ENCODE data around the gene DUS4L.
A peak's percentile ranks its signal among the peaks of the same experiment; 100 is the strongest.

Gene DUS4L

DNA sequence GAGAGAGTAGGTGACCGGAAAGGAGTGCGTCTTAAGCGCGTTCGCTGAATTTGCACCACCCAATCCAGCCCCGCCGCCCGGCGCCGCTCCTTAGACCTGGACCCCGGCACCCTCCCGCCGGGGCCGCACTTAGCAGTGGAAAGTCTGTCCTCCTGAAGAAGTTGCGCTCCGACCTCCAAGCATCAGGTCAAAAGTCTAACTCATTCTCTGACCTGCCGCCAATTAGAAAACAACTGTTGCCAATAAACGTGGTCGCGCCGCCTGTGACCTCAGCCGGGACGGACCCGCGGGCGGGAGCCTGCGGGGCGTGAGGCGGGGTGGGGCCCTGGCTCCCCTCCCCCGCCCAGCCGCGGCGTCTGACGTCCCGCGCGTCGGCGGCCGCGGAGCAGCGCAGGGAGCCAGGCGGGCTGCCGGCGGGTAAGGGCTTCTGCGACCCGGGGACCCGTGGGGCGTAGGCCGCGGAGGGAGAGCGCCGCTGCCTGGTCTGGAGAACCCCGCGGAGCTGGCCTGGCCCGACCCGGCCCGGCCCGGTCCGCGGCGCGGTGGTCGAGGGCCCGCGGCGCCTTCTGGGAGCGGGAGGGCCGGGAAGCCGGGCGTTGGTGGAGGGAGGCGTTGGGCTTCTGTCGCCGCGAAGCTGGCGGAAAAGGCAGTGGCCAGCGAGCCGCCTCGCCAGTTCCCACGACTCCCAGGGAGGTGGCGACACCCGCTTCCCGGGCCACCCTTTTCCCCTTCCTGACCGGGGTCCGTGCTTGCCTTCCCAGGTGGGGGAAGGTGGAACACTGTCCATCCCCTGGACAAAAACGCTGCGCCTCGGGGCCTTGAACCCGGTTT is 16.3 kb downstream of the DUS4L start, which contains the start of gene BCAP29 (continued):
- TF ChIP-seq ZNF24 (tag by site-specific recombination; IDR thresholded peaks at IDR 0.05), result no peak
- TF ChIP-seq ZBTB7A (tag by site-specific recombination; IDR thresholded peaks at IDR 0.05; ENCODE audit: low read depth), result no peak
- peak; percentile 88; the same call in 1 of the 2 replicates for TF ChIP-seq ZNF610 (tag by site-specific recombination; IDR thresholded peaks at IDR 0.05; ENCODE audit: borderline replicate concordance)
- no peak for TF ChIP-seq OSR2 (tag by site-specific recombination; IDR thresholded peaks at IDR 0.05)
- TF ChIP-seq ZNF701 (tag by site-specific recombination; IDR thresholded peaks at IDR 0.05), result no peak
- TF ChIP-seq, protein P1, sequence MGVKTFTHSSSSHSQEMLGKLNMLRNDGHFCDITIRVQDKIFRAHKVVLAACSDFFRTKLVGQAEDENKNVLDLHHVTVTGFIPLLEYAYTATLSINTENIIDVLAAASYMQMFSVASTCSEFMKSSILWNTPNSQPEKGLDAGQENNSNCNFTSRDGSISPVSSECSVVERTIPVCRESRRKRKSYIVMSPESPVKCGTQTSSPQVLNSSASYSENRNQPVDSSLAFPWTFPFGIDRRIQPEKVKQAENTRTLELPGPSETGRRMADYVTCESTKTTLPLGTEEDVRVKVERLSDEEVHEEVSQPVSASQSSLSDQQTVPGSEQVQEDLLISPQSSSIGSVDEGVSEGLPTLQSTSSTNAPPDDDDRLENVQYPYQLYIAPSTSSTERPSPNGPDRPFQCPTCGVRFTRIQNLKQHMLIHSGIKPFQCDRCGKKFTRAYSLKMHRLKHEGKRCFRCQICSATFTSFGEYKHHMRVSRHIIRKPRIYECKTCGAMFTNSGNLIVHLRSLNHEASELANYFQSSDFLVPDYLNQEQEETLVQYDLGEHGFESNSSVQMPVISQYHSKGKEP (tag by site-specific recombination; IDR thresholded peaks at IDR 0.05), result 0 out of 2 replicates have a peak, but pooled peaks have one; percentile 41
- TF ChIP-seq, protein P2, sequence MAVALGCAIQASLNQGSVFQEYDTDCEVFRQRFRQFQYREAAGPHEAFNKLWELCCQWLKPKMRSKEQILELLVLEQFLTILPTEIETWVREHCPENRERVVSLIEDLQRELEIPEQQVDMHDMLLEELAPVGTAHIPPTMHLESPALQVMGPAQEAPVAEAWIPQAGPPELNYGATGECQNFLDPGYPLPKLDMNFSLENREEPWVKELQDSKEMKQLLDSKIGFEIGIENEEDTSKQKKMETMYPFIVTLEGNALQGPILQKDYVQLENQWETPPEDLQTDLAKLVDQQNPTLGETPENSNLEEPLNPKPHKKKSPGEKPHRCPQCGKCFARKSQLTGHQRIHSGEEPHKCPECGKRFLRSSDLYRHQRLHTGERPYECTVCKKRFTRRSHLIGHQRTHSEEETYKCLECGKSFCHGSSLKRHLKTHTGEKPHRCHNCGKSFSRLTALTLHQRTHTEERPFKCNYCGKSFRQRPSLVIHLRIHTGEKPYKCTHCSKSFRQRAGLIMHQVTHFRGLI (tag by site-specific recombination; IDR thresholded peaks at IDR 0.05), result peak; percentile 83
- no peak for TF ChIP-seq ZNF184 (tag by site-specific recombination; IDR thresholded peaks at IDR 0.05)
- peak; percentile 75; the same call in 1 of the 2 replicates for TF ChIP-seq PBX3 (CRISPR knock-in tag; IDR thresholded peaks at IDR 0.05)
- TF ChIP-seq KLF8 (tag by site-specific recombination; IDR thresholded peaks at IDR 0.05), result peak; percentile 90
- TF ChIP-seq ZFP69B (tag by site-specific recombination; IDR thresholded peaks at IDR 0.05), result peak; percentile 46; the same call in 1 of the 2 replicates
- no peak for TF ChIP-seq ZNF266 (tag by site-specific recombination; IDR thresholded peaks at IDR 0.05; ENCODE audit: low read depth)
- 0 out of 2 replicates have a peak, but pooled peaks have one; percentile 7 for TF ChIP-seq ZNF677 (tag by site-specific recombination; IDR thresholded peaks at IDR 0.05)
- no peak for TF ChIP-seq KLF17 (tag by site-specific recombination; IDR thresholded peaks at IDR 0.05)
- TF ChIP-seq ZNF76 (tag by site-specific recombination; IDR thresholded peaks at IDR 0.05; ENCODE audit: borderline replicate concordance, low read depth), result peak; percentile 81; the same call in 1 of the 2 replicates
- TF ChIP-seq SP3 (tag by site-specific recombination; IDR thresholded peaks at IDR 0.05), result peak; percentile 66
- TF ChIP-seq ZNF521 (tag by site-specific recombination; IDR thresholded peaks at IDR 0.05), result no peak
- TF ChIP-seq PRDM1 (tag by site-specific recombination; IDR thresholded peaks at IDR 0.05), result peak; percentile 34; the same call in 1 of the 2 replicates
- TF ChIP-seq, protein P3, sequence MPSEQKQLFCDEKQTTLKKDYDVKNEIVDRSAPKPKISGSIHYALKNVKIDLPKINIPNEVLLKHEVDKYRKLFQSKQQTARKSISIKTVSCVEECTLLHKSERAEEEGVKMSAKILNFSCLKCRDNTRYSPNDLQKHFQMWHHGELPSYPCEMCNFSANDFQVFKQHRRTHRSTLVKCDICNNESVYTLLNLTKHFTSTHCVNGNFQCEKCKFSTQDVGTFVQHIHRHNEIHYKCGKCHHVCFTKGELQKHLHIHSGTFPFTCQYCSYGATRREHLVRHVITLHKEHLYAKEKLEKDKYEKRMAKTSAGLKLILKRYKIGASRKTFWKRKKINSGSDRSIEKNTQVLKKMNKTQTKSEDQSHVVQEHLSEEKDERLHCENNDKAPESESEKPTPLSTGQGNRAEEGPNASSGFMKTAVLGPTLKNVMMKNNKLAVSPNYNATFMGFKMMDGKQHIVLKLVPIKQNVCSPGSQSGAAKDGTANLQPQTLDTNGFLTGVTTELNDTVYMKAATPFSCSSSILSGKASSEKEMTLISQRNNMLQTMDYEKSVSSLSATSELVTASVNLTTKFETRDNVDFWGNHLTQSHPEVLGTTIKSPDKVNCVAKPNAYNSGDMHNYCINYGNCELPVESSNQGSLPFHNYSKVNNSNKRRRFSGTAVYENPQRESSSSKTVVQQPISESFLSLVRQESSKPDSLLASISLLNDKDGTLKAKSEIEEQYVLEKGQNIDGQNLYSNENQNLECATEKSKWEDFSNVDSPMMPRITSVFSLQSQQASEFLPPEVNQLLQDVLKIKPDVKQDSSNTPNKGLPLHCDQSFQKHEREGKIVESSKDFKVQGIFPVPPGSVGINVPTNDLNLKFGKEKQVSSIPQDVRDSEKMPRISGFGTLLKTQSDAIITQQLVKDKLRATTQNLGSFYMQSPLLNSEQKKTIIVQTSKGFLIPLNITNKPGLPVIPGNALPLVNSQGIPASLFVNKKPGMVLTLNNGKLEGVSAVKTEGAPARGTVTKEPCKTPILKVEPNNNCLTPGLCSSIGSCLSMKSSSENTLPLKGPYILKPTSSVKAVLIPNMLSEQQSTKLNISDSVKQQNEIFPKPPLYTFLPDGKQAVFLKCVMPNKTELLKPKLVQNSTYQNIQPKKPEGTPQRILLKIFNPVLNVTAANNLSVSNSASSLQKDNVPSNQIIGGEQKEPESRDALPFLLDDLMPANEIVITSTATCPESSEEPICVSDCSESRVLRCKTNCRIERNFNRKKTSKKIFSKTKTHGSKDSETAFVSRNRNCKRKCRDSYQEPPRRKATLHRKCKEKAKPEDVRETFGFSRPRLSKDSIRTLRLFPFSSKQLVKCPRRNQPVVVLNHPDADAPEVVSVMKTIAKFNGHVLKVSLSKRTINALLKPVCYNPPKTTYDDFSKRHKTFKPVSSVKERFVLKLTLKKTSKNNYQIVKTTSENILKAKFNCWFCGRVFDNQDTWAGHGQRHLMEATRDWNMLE (tag by site-specific recombination; conservative IDR thresholded peaks at IDR 0.05; ENCODE audit: low read depth), result no peak
- TF ChIP-seq ZNF561 (tag by site-specific recombination; IDR thresholded peaks at IDR 0.05; ENCODE audit: borderline replicate concordance), result peak; percentile 98
- peak; percentile 39; the same call in 1 of the 2 replicates for TF ChIP-seq ZNF324 (tag by site-specific recombination; IDR thresholded peaks at IDR 0.05)
- peak; percentile 77 for TF ChIP-seq CTCF (tag by site-specific recombination; IDR thresholded peaks at IDR 0.05)
- no peak for TF ChIP-seq ZNF311 (tag by site-specific recombination; IDR thresholded peaks at IDR 0.05; ENCODE audit: borderline replicate concordance)
- peak; percentile 70 for TF ChIP-seq KLF9 (tag by site-specific recombination; IDR thresholded peaks at IDR 0.05; ENCODE audit: low read depth)
- no peak for TF ChIP-seq ZNF560 (tag by site-specific recombination; IDR thresholded peaks at IDR 0.05; ENCODE audit: borderline replicate concordance)
- peak; percentile 76 for TF ChIP-seq ZBTB8A (tag by site-specific recombination; IDR thresholded peaks at IDR 0.05)
- TF ChIP-seq ZXDB (tag by site-specific recombination; IDR thresholded peaks at IDR 0.05), result peak; percentile 54
